GM23338 (cell line): ENCODE results near the gene STK38.

Experiments used
- CTCF ChIP-seq, 2 experiments: fragments of 200-600 bp in 1 of 2; sonication (generic) in 1 of 2; conservative IDR thresholded peaks; 2 replicates each; pipeline versions ENCODE4 v1.5.1 to v1.6.1; 2016 to 2017; ENCODE audit warnings: antibody characterized with exemption in 2 of 2, low read depth in 2 of 2, mild to moderate bottlenecking in 2 of 2, moderate library complexity in 1 of 2
- EZH2 ChIP-seq: fragments of 200-600 bp; sonication (generic); IDR thresholded peaks from one replicate; pipeline ENCODE4 v1.8.0; 2017; ENCODE audit warnings: antibody characterized with exemption, mild to moderate bottlenecking, low read depth; ENCODE audit not compliant: unreplicated experiment

DNA sequence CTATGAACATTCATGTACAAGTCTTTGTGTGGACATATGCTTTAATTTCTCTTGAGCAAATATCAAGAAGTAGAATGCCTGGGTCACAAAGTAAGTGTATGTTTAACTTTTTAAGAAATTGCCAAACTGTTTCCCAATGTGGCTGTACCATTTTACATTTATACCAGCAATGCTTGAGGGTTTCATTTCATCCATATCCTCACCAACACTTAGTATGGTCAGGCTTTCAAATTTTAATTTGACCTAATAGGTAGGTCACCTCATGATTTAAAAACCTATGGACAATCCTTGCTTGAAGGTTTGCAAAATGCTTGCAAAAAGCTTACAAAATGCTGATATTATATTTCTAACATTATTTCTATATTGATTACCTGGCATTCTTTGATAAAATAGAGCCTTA lies 27.4 kb upstream of the STK38 start:
- TF ChIP-seq EZH2 = no peak
- no peak for TF ChIP-seq CTCF (conservative IDR thresholded peaks at IDR 0.05; ENCODE audit: low read depth in 2 of 2)
